A673 (cell line): ENCODE results near the gene SLC11A1.

Experiments used
- CTCF ChIP-seq: fragments of 300-800, 200-600 bp; sonication (generic); conservative IDR thresholded peaks from 2 replicates; pipeline ENCODE4 v1.5.1; 2017; ENCODE audit warnings: low read depth, mild to moderate bottlenecking, antibody characterized with exemption, low read length, moderate library complexity, mixed read lengths
- EZH2 ChIP-seq: fragments of 200-600 bp; sonication (generic); IDR thresholded peaks from 2 replicates; pipeline ENCODE4 v1.6.1; 2017; ENCODE audit warnings: borderline replicate concordance, low read depth, mild to moderate bottlenecking, mixed read lengths, antibody characterized with exemption, low read length; ENCODE audit not compliant: poor library complexity, severe bottlenecking

GRCh38 chr2:218404351-218405085 is 22.4 kb downstream of the SLC11A1 start:
- no peak for TF ChIP-seq CTCF
- no peak for TF ChIP-seq EZH2
